Panc1 (cell line): Measurements from ENCODE around the gene MARK2. TPM values are rescaled to one million over a fixed set of nuclear protein-coding genes. Genes with fewer than 3 reads are reported as not detected.

Experiments used
- ATAC-seq: fragments of 200-7000 bp; cut with Tn5 transposase; 2 replicates; pipeline ENCODE4 v1.9.1; 2020; ENCODE audit warnings: mild to moderate bottlenecking, moderate library complexity
- BruUV-seq: library from RNA; stranded (reverse); fragments of 400-500 nt; replicated peaks from 2 replicates; lab custom pipeline; 2021; lab: Mats Ljungman, UMichigan
- CTCF ChIA-PET: fragments of 300-600 bp; sonication (Branson Sonifier 250); formaldehyde crosslinking; loops from one replicate; lab custom pipeline; 2022; ENCODE audit warnings: antibody characterized with exemption; lab: Charles Lee
- POLR2A ChIA-PET: fragments of 300-600 bp; sonication (Branson Sonifier 250); formaldehyde crosslinking; loops from one replicate; lab custom pipeline; 2022; ENCODE audit warnings: antibody characterized with exemption; lab: Charles Lee
- DNase-seq: peaks from one replicate; pipeline ENCODE4 v3.0.0-alpha.2; 2010; ENCODE audit warnings: low read depth, low spot score
- H3K27ac ChIP-seq: 2 replicates; pipeline ENCODE4 v1.5.1; 2011; ENCODE audit warnings: mild to moderate bottlenecking, low read length, inconsistent platforms
- H3K27me3 ChIP-seq: fragments of 200-500 bp; sonication (Bioruptor generic); 2 replicates; pipeline ENCODE4 v1.6.0; 2014; ENCODE audit warnings: low read length, inconsistent platforms; ENCODE audit not compliant: control insufficient read depth, insufficient read depth
- H3K36me3 ChIP-seq: fragments of 200-500 bp; sonication (Bioruptor generic); 2 replicates; pipeline ENCODE4 v1.5.1; 2014; ENCODE audit warnings: inconsistent platforms, mild to moderate bottlenecking, low read length, moderate library complexity; ENCODE audit not compliant: control insufficient read depth, insufficient read depth
- H3K4me1 ChIP-seq: 2 replicates; pipeline ENCODE4 v1.5.1; 2011; ENCODE audit warnings: inconsistent platforms, mild to moderate bottlenecking, low read length, moderate library complexity; ENCODE audit not compliant: control insufficient read depth, insufficient read depth
- H3K4me3 ChIP-seq, 2 experiments: 2 replicates each; pipeline ENCODE4 v1.5.1; 2011 to 2012; ENCODE audit warnings: low read depth in 2 of 2, low read length in 2 of 2, mild to moderate bottlenecking in 2 of 2, inconsistent platforms in 1 of 2, moderate library complexity in 1 of 2
- H3K9me3 ChIP-seq: fragments of 200-500 bp; sonication (Bioruptor generic); 2 replicates; pipeline ENCODE4 v1.5.1; 2014; ENCODE audit warnings: low read depth, mild to moderate bottlenecking, inconsistent platforms, low read length, moderate library complexity; ENCODE audit not compliant: control insufficient read depth, insufficient read depth
- POLR2AphosphoS5 ChIP-seq: IDR thresholded peaks from 2 replicates; pipeline ENCODE4 v1.6.1; 2012; ENCODE audit warnings: mild to moderate bottlenecking, low read depth, low read length, moderate library complexity
- SIN3A ChIP-seq: IDR thresholded peaks from 2 replicates; pipeline ENCODE4 v1.6.1; 2012; ENCODE audit warnings: low read depth, mild to moderate bottlenecking, low read length, moderate library complexity, borderline replicate concordance; ENCODE audit not compliant: insufficient read depth
- TCF7L2 ChIP-seq: IDR thresholded peaks from 2 replicates; pipeline ENCODE4 v1.6.1; 2011; ENCODE audit warnings: mild to moderate bottlenecking, low read depth, low read length, inconsistent platforms
- in situ Hi-C: cut with HindIII; loops from 2 replicates; pipeline ENCODE4 v1.10.0; 2016; ENCODE audit warnings: low sequenced_read_pairs, low pct_unique_long_range_greater_than_20kb
- intact Hi-C: fragments of 100-400 bp; cut with micrococcal nuclease; formaldehyde crosslinking; loops from one replicate; pipeline ENCODE4 v1.10.0; 2022; ENCODE audit not compliant: unreplicated experiment
- total RNA-seq: library from RNA; stranded (reverse); gene quantifications from one replicate; pipeline ENCODE4 v1.2.1, GENCODE V29; 2021; ENCODE audit not compliant: unreplicated experiment
- TF ChIP-seq, protein P1 (sequence below): fragments of 450-650 bp; IDR thresholded peaks from 2 replicates; pipeline ENCODE4 v1.5.1; 2017; ENCODE audit warnings: mild to moderate bottlenecking
- TF ChIP-seq, protein P2 (sequence below), 2 experiments: IDR thresholded peaks; 2 replicates each; pipeline ENCODE4 v1.6.1; 2011 to 2012; ENCODE audit warnings: low read depth in 2 of 2, control low read depth in 1 of 2, low read length in 1 of 2, mild to moderate bottlenecking in 1 of 2, moderate library complexity in 1 of 2; ENCODE audit not compliant: insufficient read depth in 1 of 2

MARK2 gene
- total RNA-seq, 1 experiment from 2014 or later, result 41.1 TPM

DNA sequence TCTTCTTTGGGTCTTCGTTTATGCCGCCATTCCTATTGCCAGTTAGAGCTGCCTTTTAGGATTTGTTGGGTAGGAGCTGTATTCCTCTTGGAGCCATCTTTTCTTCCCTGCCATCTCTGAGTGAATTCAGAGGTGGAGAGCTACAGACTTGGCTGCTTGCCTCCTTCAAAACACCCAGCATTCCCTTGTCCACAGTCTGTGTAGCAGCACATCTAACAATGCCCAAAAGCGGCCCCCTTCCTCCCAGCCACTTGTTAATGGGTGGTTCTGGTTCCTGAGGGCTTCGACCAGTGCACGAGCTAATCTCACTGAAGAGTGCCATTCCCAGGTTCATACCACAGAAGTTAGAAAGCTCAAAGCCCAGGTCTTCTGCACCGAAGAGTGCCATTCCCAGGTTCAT is 37.7 kb downstream of the MARK2 start:
- no peak for ATAC-seq
- Histone ChIP-seq H3K9me3 (no peaks in the 10 kb centered on the region), H3K4me3 (no peak overlapping the region), H3K27ac (no peak overlapping the region), H3K4me1 (peaks cover 14% of the 10 kb centered on the region), H3K27me3 (no peaks in the 10 kb centered on the region), H3K36me3 (no peaks in the 10 kb centered on the region)
- POLR2A ChIA-PET, result interaction anchor here (0.5 kb wide), 1 partner anchor 106 kb away, joined by 4 read pairs; no protein-coding TSS in a partner anchor
- DNase-seq, result no peak
- CTCF ChIA-PET, result no interaction called here
- TF ChIP-seq POLR2AphosphoS5, result no peak
- no peak for TF ChIP-seq SIN3A
- TF ChIP-seq, protein P1, sequence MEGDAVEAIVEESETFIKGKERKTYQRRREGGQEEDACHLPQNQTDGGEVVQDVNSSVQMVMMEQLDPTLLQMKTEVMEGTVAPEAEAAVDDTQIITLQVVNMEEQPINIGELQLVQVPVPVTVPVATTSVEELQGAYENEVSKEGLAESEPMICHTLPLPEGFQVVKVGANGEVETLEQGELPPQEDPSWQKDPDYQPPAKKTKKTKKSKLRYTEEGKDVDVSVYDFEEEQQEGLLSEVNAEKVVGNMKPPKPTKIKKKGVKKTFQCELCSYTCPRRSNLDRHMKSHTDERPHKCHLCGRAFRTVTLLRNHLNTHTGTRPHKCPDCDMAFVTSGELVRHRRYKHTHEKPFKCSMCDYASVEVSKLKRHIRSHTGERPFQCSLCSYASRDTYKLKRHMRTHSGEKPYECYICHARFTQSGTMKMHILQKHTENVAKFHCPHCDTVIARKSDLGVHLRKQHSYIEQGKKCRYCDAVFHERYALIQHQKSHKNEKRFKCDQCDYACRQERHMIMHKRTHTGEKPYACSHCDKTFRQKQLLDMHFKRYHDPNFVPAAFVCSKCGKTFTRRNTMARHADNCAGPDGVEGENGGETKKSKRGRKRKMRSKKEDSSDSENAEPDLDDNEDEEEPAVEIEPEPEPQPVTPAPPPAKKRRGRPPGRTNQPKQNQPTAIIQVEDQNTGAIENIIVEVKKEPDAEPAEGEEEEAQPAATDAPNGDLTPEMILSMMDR, result no peak
- TF ChIP-seq, protein P2, sequence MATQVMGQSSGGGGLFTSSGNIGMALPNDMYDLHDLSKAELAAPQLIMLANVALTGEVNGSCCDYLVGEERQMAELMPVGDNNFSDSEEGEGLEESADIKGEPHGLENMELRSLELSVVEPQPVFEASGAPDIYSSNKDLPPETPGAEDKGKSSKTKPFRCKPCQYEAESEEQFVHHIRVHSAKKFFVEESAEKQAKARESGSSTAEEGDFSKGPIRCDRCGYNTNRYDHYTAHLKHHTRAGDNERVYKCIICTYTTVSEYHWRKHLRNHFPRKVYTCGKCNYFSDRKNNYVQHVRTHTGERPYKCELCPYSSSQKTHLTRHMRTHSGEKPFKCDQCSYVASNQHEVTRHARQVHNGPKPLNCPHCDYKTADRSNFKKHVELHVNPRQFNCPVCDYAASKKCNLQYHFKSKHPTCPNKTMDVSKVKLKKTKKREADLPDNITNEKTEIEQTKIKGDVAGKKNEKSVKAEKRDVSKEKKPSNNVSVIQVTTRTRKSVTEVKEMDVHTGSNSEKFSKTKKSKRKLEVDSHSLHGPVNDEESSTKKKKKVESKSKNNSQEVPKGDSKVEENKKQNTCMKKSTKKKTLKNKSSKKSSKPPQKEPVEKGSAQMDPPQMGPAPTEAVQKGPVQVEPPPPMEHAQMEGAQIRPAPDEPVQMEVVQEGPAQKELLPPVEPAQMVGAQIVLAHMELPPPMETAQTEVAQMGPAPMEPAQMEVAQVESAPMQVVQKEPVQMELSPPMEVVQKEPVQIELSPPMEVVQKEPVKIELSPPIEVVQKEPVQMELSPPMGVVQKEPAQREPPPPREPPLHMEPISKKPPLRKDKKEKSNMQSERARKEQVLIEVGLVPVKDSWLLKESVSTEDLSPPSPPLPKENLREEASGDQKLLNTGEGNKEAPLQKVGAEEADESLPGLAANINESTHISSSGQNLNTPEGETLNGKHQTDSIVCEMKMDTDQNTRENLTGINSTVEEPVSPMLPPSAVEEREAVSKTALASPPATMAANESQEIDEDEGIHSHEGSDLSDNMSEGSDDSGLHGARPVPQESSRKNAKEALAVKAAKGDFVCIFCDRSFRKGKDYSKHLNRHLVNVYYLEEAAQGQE (IDR thresholded peaks at IDR 0.05; ENCODE audit: insufficient read depth in 1 of 2, low read depth in 2 of 2, low read length in 1 of 2), result no peak
- TF ChIP-seq TCF7L2, result no peak
- BruUV-seq, result TSS peak; percentile 78
- in situ Hi-C loops (no loop called here), intact Hi-C loops (no loop called here)

DNA sequence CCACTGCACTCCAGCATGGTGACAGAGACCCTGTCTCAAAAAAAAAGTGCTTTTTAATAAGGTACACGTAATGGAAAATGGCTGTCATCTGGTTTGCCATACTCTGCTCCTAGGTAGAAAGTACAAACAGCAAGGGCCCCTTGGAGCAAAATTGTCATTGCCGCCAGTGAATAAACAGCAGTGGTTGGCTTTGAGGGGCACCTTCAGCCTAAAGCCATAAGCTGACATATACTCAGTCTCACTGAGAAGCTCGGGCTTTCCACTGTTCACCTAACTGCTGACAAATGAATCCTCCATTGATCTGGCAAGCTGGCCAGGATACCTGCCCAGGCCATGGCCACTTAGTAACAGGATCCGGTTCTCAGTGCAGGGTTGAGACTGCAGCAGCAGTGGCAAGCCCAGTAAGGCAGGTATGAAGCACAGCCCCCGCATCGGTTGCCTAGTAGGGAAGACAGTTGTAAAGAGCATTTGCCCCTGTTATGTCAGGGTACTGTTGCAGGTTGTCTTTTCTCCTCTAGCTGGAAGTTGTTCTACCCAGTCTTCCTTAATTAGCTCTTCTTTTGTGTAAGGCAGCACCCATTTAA is 38.8 kb downstream of the MARK2 start:
- H3K27ac ChIP-seq, result no peak overlapping the region
- DNase-seq, result no peak
- no peaks in the 10 kb centered on the region for H3K36me3 ChIP-seq
- CTCF ChIA-PET, result interaction anchor here (0.6 kb wide), 2 partner anchors 34 to 80 kb away, joined by 3 to 6 read pairs; no protein-coding TSS in a partner anchor
- no peak overlapping the region for H3K4me3 ChIP-seq
- BruUV-seq, result no TSS peak
- no peak for ATAC-seq
- POLR2A ChIA-PET, result no interaction called here
- no peaks in the 10 kb centered on the region for H3K27me3 ChIP-seq
- H3K4me1 ChIP-seq, result peaks cover 4% of the 10 kb centered on the region; the same call in 1 of the 2 replicates
- in situ Hi-C loops (no loop called here), intact Hi-C loops (no loop called here)
- no peaks in the 10 kb centered on the region for H3K9me3 ChIP-seq
- TF ChIP-seq, protein P2 (IDR thresholded peaks at IDR 0.05; ENCODE audit: insufficient read depth in 1 of 2, low read depth in 2 of 2, low read length in 1 of 2), result no peak
